HG03520 (cell line): Measurements from ENCODE around the gene IPCEF1.

Source experiments
- ATAC-seq: cut with Tn5 transposase; IDR thresholded peaks from one replicate; pipeline ENCODE4 v1.9.1; 2021; ENCODE audit warnings: mild to moderate bottlenecking, moderate library complexity; ENCODE audit not compliant: unreplicated experiment

Gene IPCEF1

GRCh38 chr6:154356690-154357089 is at the start of gene IPCEF1:
Gene IPCEF1, minus strand, starts transcription at chr6:154356803. Its CDS starts 90,856 bp downstream, at chr6:154265947.
- ATAC-seq: no peak

- no peak for ATAC-seq
These were observed 49.7 kb upstream of the IPCEF1 start for GRCh38 chr6:154406301-154406700.

- no peak for ATAC-seq
These were observed 48.3 kb upstream of the IPCEF1 start for GRCh38 chr6:154404791-154405400.

GRCh38 chr6:154403788-154404187 is 47.2 kb upstream of the IPCEF1 start:
- ATAC-seq: no peak

- ATAC-seq: no peak
These were observed 45.6 kb upstream of the IPCEF1 start for GRCh38 chr6:154402081-154402780.

- ATAC-seq: no peak
These were observed 42.5 kb upstream of the IPCEF1 start for GRCh38 chr6:154399097-154399496.

- ATAC-seq: no peak
These were observed 41.0 kb upstream of the IPCEF1 start for GRCh38 chr6:154397491-154398195.

DNA sequence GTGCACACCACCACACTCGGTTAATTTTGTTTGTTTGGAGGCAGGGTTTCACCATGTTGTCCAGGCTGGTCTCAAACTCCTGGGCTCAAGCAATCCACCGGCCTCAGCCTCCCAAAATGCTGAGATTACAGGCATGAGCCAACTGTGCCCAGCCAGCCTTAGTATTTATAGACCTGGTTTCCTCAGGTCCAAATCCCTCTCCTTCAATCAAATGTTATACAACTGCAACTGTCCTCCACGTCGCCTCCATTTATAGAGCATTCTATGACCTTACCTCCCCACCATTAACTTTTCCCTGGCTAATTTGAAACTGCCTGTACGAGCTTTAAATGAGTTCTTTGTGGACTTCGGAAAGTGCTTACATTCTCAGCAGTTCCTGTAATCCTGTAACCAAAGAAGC is 39.3 kb upstream of the IPCEF1 start:
- ATAC-seq: no peak

GRCh38 chr6:154395316-154395715 is 38.7 kb upstream of the IPCEF1 start:
- no peak for ATAC-seq

GRCh38 chr6:154394571-154394970 is 38.0 kb upstream of the IPCEF1 start:
- no peak for ATAC-seq

GRCh38 chr6:154390034-154390433 is 33.4 kb upstream of the IPCEF1 start:
- no peak for ATAC-seq

GRCh38 chr6:154388803-154389202 is 32.2 kb upstream of the IPCEF1 start:
- ATAC-seq: no peak

- no peak for ATAC-seq
These were observed 30.5 kb upstream of the IPCEF1 start for GRCh38 chr6:154386848-154387717.

DNA sequence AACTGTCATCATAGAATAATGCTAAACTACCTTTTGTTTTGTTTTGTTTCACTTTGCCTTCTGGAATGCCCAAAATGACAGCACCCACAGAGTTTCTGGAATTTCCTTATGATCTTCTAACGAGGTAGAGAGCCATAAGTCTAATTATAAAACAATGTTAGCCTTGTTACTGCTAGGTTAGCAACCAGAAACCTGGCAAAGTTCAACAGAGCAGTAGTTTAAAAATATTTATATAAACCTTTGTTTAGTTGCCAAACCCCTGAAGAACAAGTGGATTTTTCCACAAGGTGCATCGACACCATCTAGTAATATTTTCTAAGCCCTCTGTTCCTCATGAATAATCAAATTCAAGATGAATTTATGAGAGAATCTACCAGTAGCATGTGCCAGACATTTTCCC is 27.6 kb upstream of the IPCEF1 start:
- ATAC-seq: no peak

GRCh38 chr6:154383273-154383672 is 26.7 kb upstream of the IPCEF1 start:
- no peak for ATAC-seq

GRCh38 chr6:154382740-154383139 is 26.1 kb upstream of the IPCEF1 start:
- no peak for ATAC-seq

DNA sequence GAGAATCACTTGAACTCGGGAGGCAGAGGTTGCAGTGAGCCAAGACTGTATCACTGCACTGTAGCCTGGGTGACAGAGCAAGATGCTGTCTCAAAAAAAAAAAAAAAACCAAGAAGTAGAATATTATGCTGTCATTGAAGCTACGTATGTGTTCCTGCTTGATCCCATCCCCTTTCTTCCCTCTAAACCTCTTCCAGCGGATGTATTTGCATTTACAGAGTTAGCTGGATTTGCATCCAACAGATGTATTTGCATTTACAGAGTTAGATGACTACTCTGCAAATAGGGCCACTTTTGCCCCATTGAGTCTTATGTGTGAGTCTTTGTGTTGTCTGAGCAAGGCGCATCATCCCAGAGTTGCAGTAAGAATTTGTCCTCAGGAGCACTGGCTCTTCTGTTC is 24.9 kb upstream of the IPCEF1 start:
- ATAC-seq: no peak

GRCh38 chr6:154380741-154381140 is 24.1 kb upstream of the IPCEF1 start:
- ATAC-seq: no peak

DNA sequence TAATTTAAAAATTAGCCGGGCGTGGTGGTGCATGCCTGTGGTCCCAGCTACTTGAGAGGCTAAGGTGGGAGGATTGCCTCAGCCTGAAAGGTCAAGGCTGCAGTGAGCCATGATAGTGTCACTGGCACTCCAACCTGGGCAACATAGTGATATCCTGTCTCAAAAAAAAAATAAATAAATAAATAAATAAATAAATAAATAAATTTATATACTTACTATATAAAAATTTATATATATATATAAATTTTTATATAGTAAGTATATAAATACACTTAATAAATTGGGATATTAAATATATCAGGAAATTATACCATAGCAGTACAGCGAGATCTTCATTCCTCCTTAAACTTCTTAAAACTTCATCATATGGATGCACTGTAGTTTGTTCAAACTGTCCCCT is 23.0 kb upstream of the IPCEF1 start:
- no peak for ATAC-seq

DNA sequence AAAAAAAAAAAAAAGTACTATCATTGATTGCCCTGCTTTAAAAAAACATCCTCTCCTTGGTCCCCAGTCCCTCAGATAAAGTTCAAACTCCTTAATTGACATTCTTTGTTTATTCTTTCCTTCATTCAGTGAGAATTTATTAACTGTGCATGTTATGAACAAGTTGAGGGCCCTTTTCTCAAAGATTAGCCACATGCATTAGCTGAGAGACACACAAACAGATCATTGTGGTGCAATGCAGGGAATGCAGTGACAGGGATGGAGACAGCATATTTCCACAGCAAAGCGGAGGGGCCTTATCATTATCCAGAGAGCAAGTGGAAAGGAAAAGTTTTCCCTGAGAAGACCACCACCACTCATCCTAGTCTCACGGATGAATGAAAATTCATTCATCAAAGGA is 21.9 kb upstream of the IPCEF1 start:
- ATAC-seq: no peak

DNA sequence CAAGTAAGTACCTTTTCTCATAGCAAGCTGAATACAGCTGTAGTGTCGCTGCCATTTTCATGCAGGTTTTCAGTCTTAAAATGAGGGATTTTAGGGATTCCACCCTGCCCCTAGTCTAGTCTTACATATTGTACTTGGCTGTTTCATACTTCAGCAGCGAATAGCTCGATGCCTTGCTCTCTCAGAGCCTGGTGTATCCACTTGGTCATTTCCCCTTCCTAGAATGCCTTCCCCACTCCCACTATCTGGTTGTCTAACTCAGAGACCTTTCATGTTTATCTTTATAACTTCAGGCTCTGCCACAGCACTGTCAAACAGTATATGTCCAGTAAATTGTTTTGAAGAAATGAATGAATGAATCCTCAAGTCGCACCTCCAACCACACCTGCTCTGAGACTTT is 21.1 kb upstream of the IPCEF1 start:
- ATAC-seq: no peak
